PC-3 (cell line): ENCODE results near the gene ATP10A.

Experiments
- EZH2 ChIP-seq: fragments of 300-600 bp; sonication (generic); IDR thresholded peaks from one replicate; pipeline ENCODE4 v1.6.1; 2017; ENCODE audit warnings: antibody characterized with exemption, mild to moderate bottlenecking, low read length; ENCODE audit not compliant: unreplicated experiment
- EZH2phosphoT487 ChIP-seq: fragments of 300-600 bp; sonication (generic); IDR thresholded peaks from 2 replicates; pipeline ENCODE4 v1.6.1; 2018; ENCODE audit warnings: mild to moderate bottlenecking, antibody characterized with exemption, low read length, borderline replicate concordance
- TF ChIP-seq, protein P1 (sequence below): fragments of 300-600 bp; sonication (generic); conservative IDR thresholded peaks from 2 replicates; pipeline ENCODE4 v1.5.1; 2017; ENCODE audit warnings: antibody characterized with exemption, low read depth, mild to moderate bottlenecking, low read length

DNA sequence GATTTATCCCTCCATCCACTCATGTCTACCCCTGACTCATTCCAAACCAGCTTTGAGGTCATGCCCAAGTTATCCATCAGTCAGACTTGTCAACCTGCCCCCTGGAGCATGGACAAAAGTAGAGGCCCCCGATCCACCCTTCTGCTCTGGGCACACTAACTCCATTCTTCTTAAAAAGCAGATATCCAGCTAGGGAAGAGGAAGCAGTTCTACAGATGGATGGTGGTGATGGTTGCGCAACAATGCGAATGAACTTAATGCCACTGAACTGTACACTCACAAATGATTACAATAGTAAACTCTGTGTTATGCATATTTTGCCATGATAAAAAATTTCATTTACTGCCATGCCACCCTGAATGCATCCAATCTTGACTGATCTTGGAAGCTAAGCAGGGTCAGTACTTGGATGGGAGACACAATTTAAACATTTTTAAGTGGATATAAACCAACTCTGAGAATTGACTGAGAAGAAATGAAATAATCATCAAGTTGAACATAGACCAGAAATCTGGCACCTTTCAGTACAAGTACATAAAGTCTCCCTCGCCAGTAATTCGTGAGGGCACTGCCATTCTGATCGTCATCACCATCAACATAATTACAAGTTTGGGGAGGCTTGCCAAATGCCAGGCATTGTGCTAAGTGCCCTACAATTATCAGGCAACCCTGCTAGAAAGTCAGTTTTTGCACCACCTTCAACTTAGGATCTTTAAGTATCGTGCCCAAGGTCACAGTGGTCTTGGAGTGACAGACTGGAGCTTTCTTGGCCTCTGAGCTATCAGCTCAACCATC lies 124.8 kb downstream of the ATP10A start:
- TF ChIP-seq, protein P1, sequence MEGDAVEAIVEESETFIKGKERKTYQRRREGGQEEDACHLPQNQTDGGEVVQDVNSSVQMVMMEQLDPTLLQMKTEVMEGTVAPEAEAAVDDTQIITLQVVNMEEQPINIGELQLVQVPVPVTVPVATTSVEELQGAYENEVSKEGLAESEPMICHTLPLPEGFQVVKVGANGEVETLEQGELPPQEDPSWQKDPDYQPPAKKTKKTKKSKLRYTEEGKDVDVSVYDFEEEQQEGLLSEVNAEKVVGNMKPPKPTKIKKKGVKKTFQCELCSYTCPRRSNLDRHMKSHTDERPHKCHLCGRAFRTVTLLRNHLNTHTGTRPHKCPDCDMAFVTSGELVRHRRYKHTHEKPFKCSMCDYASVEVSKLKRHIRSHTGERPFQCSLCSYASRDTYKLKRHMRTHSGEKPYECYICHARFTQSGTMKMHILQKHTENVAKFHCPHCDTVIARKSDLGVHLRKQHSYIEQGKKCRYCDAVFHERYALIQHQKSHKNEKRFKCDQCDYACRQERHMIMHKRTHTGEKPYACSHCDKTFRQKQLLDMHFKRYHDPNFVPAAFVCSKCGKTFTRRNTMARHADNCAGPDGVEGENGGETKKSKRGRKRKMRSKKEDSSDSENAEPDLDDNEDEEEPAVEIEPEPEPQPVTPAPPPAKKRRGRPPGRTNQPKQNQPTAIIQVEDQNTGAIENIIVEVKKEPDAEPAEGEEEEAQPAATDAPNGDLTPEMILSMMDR, result no peak
- no peak for TF ChIP-seq EZH2phosphoT487
- TF ChIP-seq EZH2, result no peak
